ENCODE data around the gene AGBL1. TPM values are rescaled to one million over a fixed set of nuclear protein-coding genes. Genes with fewer than 3 reads are reported as not detected.

Gene AGBL1
- total RNA-seq, 6 experiments from 2014 or later: not detected

DNA sequence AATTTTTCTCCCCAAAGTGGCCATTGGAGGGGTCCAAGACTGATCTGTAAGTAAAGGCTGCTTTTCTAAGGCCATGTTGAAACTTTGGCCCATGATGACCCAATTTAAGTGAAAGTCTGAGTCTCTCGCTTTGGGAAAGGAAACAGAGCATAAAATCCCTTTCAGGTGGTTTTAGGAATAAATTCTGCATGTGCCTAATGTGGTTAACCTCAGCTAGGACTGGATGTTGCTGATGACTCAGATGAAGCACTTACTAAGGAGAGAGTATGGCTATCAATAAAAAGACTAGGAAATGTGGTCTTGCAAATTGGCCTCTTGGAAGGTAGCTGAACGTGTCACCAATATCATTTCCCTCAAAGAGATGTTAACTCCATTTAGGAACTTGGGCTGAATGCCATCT is 458.5 kb downstream of the AGBL1 start:
- Mint-ChIP-seq H3K4me1 (ENCODE audit: low read depth) (no peaks in the 10 kb centered on the region), H3K9me3 (peaks cover 51% of the 10 kb centered on the region), H3K36me3 (ENCODE audit: low read depth) (no peaks in the 10 kb centered on the region), H3K27me3 (ENCODE audit: insufficient read depth) (peaks cover 4% of the 10 kb centered on the region; the same call in 1 of the 2 replicates), H3K4me3 (no peak overlapping the region), H3K27ac (no peak overlapping the region)
- TF ChIP-seq, protein P1, sequence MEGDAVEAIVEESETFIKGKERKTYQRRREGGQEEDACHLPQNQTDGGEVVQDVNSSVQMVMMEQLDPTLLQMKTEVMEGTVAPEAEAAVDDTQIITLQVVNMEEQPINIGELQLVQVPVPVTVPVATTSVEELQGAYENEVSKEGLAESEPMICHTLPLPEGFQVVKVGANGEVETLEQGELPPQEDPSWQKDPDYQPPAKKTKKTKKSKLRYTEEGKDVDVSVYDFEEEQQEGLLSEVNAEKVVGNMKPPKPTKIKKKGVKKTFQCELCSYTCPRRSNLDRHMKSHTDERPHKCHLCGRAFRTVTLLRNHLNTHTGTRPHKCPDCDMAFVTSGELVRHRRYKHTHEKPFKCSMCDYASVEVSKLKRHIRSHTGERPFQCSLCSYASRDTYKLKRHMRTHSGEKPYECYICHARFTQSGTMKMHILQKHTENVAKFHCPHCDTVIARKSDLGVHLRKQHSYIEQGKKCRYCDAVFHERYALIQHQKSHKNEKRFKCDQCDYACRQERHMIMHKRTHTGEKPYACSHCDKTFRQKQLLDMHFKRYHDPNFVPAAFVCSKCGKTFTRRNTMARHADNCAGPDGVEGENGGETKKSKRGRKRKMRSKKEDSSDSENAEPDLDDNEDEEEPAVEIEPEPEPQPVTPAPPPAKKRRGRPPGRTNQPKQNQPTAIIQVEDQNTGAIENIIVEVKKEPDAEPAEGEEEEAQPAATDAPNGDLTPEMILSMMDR (IDR thresholded peaks at IDR 0.05): no peak
- no peak for DNase-seq

DNA sequence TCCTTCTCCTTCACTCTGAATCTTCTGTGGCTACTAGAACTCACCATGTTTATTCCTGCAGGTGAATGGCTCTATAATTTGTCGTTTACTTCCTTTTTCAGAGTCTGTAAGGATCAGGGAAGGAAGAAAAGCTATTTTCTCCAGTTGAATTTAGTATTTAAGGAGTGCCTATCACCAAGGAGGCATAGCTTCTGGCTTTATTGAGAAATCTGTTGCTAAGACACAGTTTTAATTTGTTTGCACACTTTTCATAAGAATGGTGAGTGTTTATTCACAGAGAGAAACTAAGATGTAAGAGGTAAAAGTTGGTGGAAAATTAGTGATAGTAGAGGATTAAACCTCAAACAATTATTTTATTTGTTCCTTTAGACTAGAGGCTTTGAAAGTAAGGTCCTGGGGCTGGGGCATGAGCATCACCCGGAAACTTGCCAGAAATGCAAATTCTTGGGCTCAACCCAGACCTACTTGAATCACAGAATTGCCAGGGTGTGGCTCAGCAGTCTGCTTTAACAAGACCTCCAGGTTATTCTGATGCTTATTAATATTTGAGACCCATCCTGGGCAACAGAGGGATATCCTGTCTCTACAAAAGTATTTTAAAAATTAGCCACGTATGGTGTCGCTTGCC is 461.3 kb downstream of the AGBL1 start:
- H3K4me1 Mint-ChIP-seq (ENCODE audit: low read depth): no peaks in the 10 kb centered on the region
- H3K36me3 Mint-ChIP-seq (ENCODE audit: low read depth): no peaks in the 10 kb centered on the region; the same call in 1 of the 2 replicates
- no peak overlapping the region for H3K4me3 Mint-ChIP-seq
- H3K27ac Mint-ChIP-seq: no peak overlapping the region
- peaks cover 53% of the 10 kb centered on the region for H3K9me3 Mint-ChIP-seq
- TF ChIP-seq, protein P1 (IDR thresholded peaks at IDR 0.05): no peak
- H3K27me3 Mint-ChIP-seq (ENCODE audit: insufficient read depth): peaks cover 4% of the 10 kb centered on the region; the same call in 1 of the 2 replicates
- DNase-seq: no peak

DNA sequence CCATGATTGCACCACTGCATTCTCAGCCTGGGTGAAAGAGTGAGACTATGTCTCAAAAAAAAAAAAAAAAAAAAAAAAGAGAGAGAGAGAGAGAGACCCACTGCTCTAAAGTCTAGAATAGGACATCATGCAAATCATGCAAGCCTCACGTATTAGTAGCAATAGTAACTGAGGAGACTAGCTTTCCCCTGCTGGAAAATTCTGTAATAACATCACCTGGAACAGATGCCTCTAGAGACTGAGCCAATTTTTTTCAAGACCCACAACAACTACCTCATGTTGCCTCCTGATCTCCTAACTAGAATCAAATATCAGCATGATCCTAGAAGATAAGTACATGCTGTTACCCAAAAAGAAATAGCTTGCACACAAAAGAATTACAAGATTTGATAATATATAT is 461.9 kb downstream of the AGBL1 start:
- TF ChIP-seq, protein P1 (IDR thresholded peaks at IDR 0.05): no peak
- Mint-ChIP-seq H3K4me1 (ENCODE audit: low read depth) (no peaks in the 10 kb centered on the region), H3K27ac (no peak overlapping the region), H3K36me3 (ENCODE audit: low read depth) (no peaks in the 10 kb centered on the region; the same call in 1 of the 2 replicates), H3K9me3 (peaks cover 53% of the 10 kb centered on the region), H3K4me3 (no peak overlapping the region), H3K27me3 (ENCODE audit: insufficient read depth) (peaks cover 2% of the 10 kb centered on the region; the same call in 1 of the 2 replicates)
- no peak for DNase-seq

DNA sequence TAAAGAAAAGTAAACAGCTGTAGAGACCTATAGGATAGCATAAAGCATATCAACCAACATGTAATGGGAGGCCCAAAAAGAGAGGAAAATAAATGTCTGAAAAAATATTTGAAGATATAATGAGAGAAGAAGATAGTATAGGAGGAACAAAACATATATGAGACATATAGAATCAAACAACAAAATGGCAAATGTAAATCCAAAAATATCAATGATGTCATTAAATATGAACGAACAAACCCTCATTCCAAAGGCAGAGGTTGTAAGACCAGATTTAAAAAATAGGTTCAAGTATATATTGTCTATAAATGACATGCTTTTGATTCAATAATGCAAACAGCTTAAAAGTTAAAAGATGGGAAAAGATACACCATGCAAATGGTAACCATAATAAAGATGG is 470.4 kb downstream of the AGBL1 start:
- no peaks in the 10 kb centered on the region for H3K4me1 Mint-ChIP-seq (ENCODE audit: low read depth)
- no peaks in the 10 kb centered on the region; the same call in 1 of the 2 replicates for H3K27me3 Mint-ChIP-seq (ENCODE audit: insufficient read depth)
- H3K9me3 Mint-ChIP-seq: peaks cover 42% of the 10 kb centered on the region
- H3K27ac Mint-ChIP-seq: no peak overlapping the region
- DNase-seq: no peak
- TF ChIP-seq, protein P1 (IDR thresholded peaks at IDR 0.05): no peak
- H3K36me3 Mint-ChIP-seq (ENCODE audit: low read depth): no peaks in the 10 kb centered on the region; the same call in 1 of the 2 replicates
- H3K4me3 Mint-ChIP-seq: no peak overlapping the region

DNA sequence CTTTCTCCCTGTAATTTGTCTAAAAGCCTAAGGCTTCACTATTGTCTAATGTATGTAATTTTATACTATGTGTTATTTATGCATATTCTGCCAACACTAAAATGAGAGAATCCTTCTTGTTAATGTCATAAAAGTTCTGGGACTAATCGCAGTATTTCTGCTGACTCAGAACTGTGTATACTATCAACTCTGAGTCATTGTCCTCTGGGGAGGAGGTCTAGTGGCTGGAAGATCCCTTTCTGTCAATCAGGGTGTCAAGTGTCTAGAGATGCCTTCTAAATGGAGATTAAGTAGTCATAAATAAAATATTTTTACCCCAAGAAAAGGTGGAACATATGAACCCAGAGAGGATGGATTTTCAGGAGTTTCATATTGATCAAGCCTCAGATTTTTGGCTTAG is 473.4 kb downstream of the AGBL1 start:
- Mint-ChIP-seq H3K9me3 (peaks cover 36% of the 10 kb centered on the region), H3K36me3 (ENCODE audit: low read depth) (no peaks in the 10 kb centered on the region), H3K27ac (no peak overlapping the region), H3K4me3 (no peak overlapping the region), H3K4me1 (ENCODE audit: low read depth) (no peaks in the 10 kb centered on the region), H3K27me3 (ENCODE audit: insufficient read depth) (no peaks in the 10 kb centered on the region; the same call in 1 of the 2 replicates)
- DNase-seq: no peak
- TF ChIP-seq, protein P1 (IDR thresholded peaks at IDR 0.05): no peak

All from HFFc6 (cell line).